ENCODE results near the gene UNC13B. TPM values are rescaled to one million over a fixed set of nuclear protein-coding genes. Genes with fewer than 3 reads are reported as not detected.

Gene UNC13B
- total and polyA plus RNA-seq, 2 of the 8 experiments (the other 6 are each of a cell fraction or from before 2014, with no cell fraction given): 23.1 to 51.7 TPM

GRCh38 chr9:35423499-35423898 is 261.7 kb downstream of the UNC13B start:
- Histone ChIP-seq H4K91ac (replicated peaks; ENCODE audit: insufficient read length, low read length) (no peak overlapping the region), H3K9ac (replicated peaks in 1 of 4; ENCODE audit: extremely low read depth in 1 of 4, low read depth in 3 of 4, low read length in 3 of 4) (no peak overlapping the region), H4K5ac (ENCODE audit: insufficient read length, low read depth, low read length) (no peak overlapping the region), H3K79me2 (ENCODE audit: control insufficient read depth in 1 of 2, insufficient read depth in 2 of 2, low read length in 2 of 2) (no peaks in the 10 kb centered on the region), H2AFZ (ENCODE audit: low read length) (no peak overlapping the region), H2BK5ac (ENCODE audit: low read depth, low read length) (no peak overlapping the region), H3K36me3 (ENCODE audit: control insufficient read depth in 2 of 4, insufficient read depth in 4 of 4, low read length in 3 of 4) (no peaks in the 10 kb centered on the region), H2AK5ac (ENCODE audit: low read depth, low read length) (no peak overlapping the region), H2BK15ac (ENCODE audit: low read length) (no peak overlapping the region), H4K8ac (ENCODE audit: extremely low read depth, insufficient read depth, low read length) (no peak overlapping the region), H3K14ac (ENCODE audit: insufficient read length) (no peak overlapping the region), H2BK20ac (ENCODE audit: low read length) (no peak overlapping the region), H3K4me1 (replicated peaks in 1 of 4; ENCODE audit: control insufficient read depth in 3 of 4, insufficient read depth in 4 of 4, low read length in 3 of 4) (no peaks in the 10 kb centered on the region), H3K4me3 (ENCODE audit: extremely low read depth in 1 of 4, insufficient read depth in 2 of 4, low read depth in 3 of 4, low read length in 4 of 4) (no peak overlapping the region), H3K56ac (replicated peaks; ENCODE audit: insufficient read length, low read depth, low read length) (no peak overlapping the region), H3K4me2 (ENCODE audit: insufficient read depth in 1 of 2, low read depth in 2 of 2, low read length in 2 of 2) (no peak overlapping the region), H3K18ac (ENCODE audit: extremely low read depth, low read length) (no peak overlapping the region), H3K27ac (ENCODE audit: low read depth, low read length) (no peak overlapping the region), H3K23ac (ENCODE audit: insufficient read length) (no peak overlapping the region), H3K27me3 (replicated peaks in 1 of 4; ENCODE audit: control insufficient read depth in 3 of 4, extremely low read depth in 1 of 4, insufficient read depth in 3 of 4, low read length in 3 of 4) (no peaks in the 10 kb centered on the region), H3K79me1 (ENCODE audit: low read depth, low read length) (no peaks in the 10 kb centered on the region), H3K23me2 (ENCODE audit: low read depth, low read length) (no peaks in the 10 kb centered on the region), H2BK120ac (replicated peaks; ENCODE audit: low read depth, low read length) (no peak overlapping the region), H3K4ac (replicated peaks; ENCODE audit: insufficient read length, low read depth, low read length) (no peak overlapping the region), H2BK12ac (ENCODE audit: low read depth, low read length) (no peak overlapping the region), H3K9me3 (ENCODE audit: insufficient read depth in 2 of 2, low read depth in 1 of 2, low read length in 1 of 2) (no peaks in the 10 kb centered on the region), H4K20me1 (replicated peaks in 1 of 2; ENCODE audit: control insufficient read depth in 1 of 2, insufficient read depth in 2 of 2, low read length in 2 of 2) (no peaks in the 10 kb centered on the region)
- WGBS, 2 experiments (ENCODE audit: extremely low coverage in 1 of 2, insufficient coverage in 1 of 2, insufficient read length in 1 of 2, insufficient replicate concordance in 2 of 2, low coverage in 1 of 2, low lambda C conversion rate in 2 of 2, missing lambda C conversion rate in 1 of 2): 91% methylated on average over 2 of the region's 2 CpGs; no CpG with 5 or more reads in 1 of the 2 experiments
- ChIA-PET CTCF (ENCODE audit: partially characterized antibody) (interaction anchor here (0.7 to 1.4 kb wide), 6 partner anchors 15 to 327 kb away, joined by 3 to 5 read pairs (median 3); partner anchors contain the start of gene PIGO), POLR2A (ENCODE audit: partially characterized antibody) (no interaction called here)
- DNase-seq (ENCODE audit: low read depth in 1 of 2, low spot score in 2 of 2) (no peak), FAIRE-seq (no peak)
- TF ChIP-seq SP2 (IDR thresholded peaks at IDR 0.05; ENCODE audit: low read length) (no peak), ATF2 (IDR thresholded peaks at IDR 0.05; ENCODE audit: low read length) (no peak), POLR2A (IDR thresholded peaks at IDR 0.05; ENCODE audit: control extremely low read depth in 1 of 2, low read depth in 2 of 2, low read length in 2 of 2) (no peak), KDM4A (IDR thresholded peaks at IDR 0.05; ENCODE audit: low read depth, low read length, severe bottlenecking) (no peak), PHF8 (conservative IDR thresholded peaks at IDR 0.05; ENCODE audit: low read depth, low read length) (no peak), BRCA1 (IDR thresholded peaks at IDR 0.05; ENCODE audit: low read depth, low read length) (no peak), CHD2 (IDR thresholded peaks at IDR 0.05; ENCODE audit: low read length) (no peak), SIRT6 (IDR thresholded peaks at IDR 0.05; ENCODE audit: low read length) (no peak), YY1 (IDR thresholded peaks at IDR 0.05; ENCODE audit: low read depth, low read length) (no peak), SIN3A (conservative IDR thresholded peaks at IDR 0.05 in 1 of 2, IDR thresholded peaks at IDR 0.05 in 1 of 2; ENCODE audit: low read depth in 1 of 2, low read length in 2 of 2) (no peak), TBP (IDR thresholded peaks at IDR 0.05; ENCODE audit: low read depth, low read length) (no peak), CTBP2 (IDR thresholded peaks at IDR 0.05; ENCODE audit: borderline replicate concordance, insufficient read depth, insufficient read length, low read length) (no peak), TAF1 (IDR thresholded peaks at IDR 0.05; ENCODE audit: low read depth, low read length) (no peak), SUZ12 (IDR thresholded peaks at IDR 0.05; ENCODE audit: low read length) (no peak)
